K562 (cell line): ENCODE data around the gene HIVEP2. TPM values are rescaled to one million over a fixed set of nuclear protein-coding genes. Genes with fewer than 3 reads are reported as not detected.

Experiments used
- ATAC-seq: fragments of 200-7000 bp; cut with Tn5 transposase; 3 replicates; pipeline ENCODE4 v1.9.1; 2020; ENCODE audit warnings: moderate library complexity
- BruUV-seq: library from RNA; stranded (reverse); fragments of 400-500 nt; replicated peaks from 2 replicates; lab custom pipeline; 2021; lab: Mats Ljungman, UMichigan
- CTCF ChIA-PET: fragments of 300-600 bp; formaldehyde crosslinking; extraction: SDS; loops from one replicate; lab custom pipeline; 2021; ENCODE audit warnings: low intra/inter-chr PET ratio; lab: Yijun Ruan, JAX
- POLR2A ChIA-PET: fragments of 300-600, 350-650 bp; sonication (Branson Sonifier 250); formaldehyde crosslinking; extraction: SDS; loops from one replicate; lab custom pipeline; 2021; ENCODE audit warnings: antibody characterized with exemption, inconsistent platforms; lab: Yijun Ruan, JAX
- DNase-seq, 4 experiments: peaks; one replicate each; pipeline versions ENCODE4 v3.0.0 to v3.0.0-alpha.2; 2011 to 2018; ENCODE audit warnings: low spot score in 3 of 4, mixed read lengths in 3 of 4; ENCODE audit errors: extremely low read depth in 1 of 4
- FAIRE-seq: peaks from 2 replicates; lab custom pipeline; 2011; peaks lifted over from hg19 to GRCh38; lab: Jason Lieb, UNC
- H2AFZ ChIP-seq: 2 replicates; pipeline ENCODE4 v1.6.0; 2011; ENCODE audit warnings: low read depth, low read length, control low read depth, inconsistent platforms
- H3K27ac ChIP-seq: fragments of 200-600 bp; 3 replicates; pipeline ENCODE4 v1.8.0; 2011; ENCODE audit warnings: low read depth, mild to moderate bottlenecking, control low read depth, inconsistent platforms, low read length, moderate library complexity, mixed read lengths; ENCODE audit errors: extremely low read depth
- H3K27me3 ChIP-seq, 2 experiments: fragments of 300-600 bp in 1 of 2; 2 replicates in 1 of 2; 3 replicates in 1 of 2; pipeline versions ENCODE4 v1.6.0 to v1.8.0; 2011; ENCODE audit warnings: inconsistent platforms in 2 of 2, low read length in 2 of 2, mild to moderate bottlenecking in 1 of 2, mixed read lengths in 1 of 2, moderate library complexity in 1 of 2; ENCODE audit not compliant: control insufficient read depth in 2 of 2, insufficient read depth in 2 of 2
- H3K36me3 ChIP-seq: fragments of 300-600 bp; 3 replicates; pipeline ENCODE4 v1.8.0; 2011; ENCODE audit warnings: mild to moderate bottlenecking, low read length, inconsistent platforms; ENCODE audit not compliant: control insufficient read depth, insufficient read depth
- H3K4me1 ChIP-seq, 2 experiments: fragments of 200-600 bp in 1 of 2; replicated peaks in 1 of 2; 2 replicates in 1 of 2; 3 replicates in 1 of 2; pipeline versions ENCODE4 v1.5.1 to v1.8.0; 2011; ENCODE audit warnings: inconsistent platforms in 2 of 2, low read length in 2 of 2, mild to moderate bottlenecking in 1 of 2, mixed read lengths in 1 of 2, moderate library complexity in 1 of 2; ENCODE audit not compliant: control insufficient read depth in 2 of 2, insufficient read depth in 2 of 2
- H3K4me2 ChIP-seq: 2 replicates; pipeline ENCODE4 v1.6.1; 2011; ENCODE audit warnings: low read length, control low read depth, inconsistent platforms, mixed read lengths; ENCODE audit not compliant: insufficient read depth
- H3K4me3 ChIP-seq: fragments of 200-600 bp; sonication (generic), shearing (Covaris generic); 2 replicates; pipeline ENCODE4 v1.5.1; 2016; ENCODE audit warnings: control low read depth, inconsistent platforms
- H3K79me2 ChIP-seq: fragments of 200-600 bp; 3 replicates; pipeline ENCODE4 v1.8.0; 2011; ENCODE audit warnings: low read length, inconsistent platforms; ENCODE audit not compliant: control insufficient read depth, insufficient read depth
- H3K9ac ChIP-seq, 2 experiments: 2 replicates each; pipeline versions ENCODE4 v1.6.0 to v1.6.1; 2011; ENCODE audit warnings: low read depth in 2 of 2, low read length in 2 of 2, control low read depth in 1 of 2, inconsistent platforms in 1 of 2, mild to moderate bottlenecking in 1 of 2, mixed read lengths in 1 of 2; ENCODE audit not compliant: insufficient read depth in 1 of 2
- H3K9me1 ChIP-seq: one replicate; pipeline ENCODE4 v1.6.0; 2011; ENCODE audit warnings: inconsistent platforms, mild to moderate bottlenecking, low read length, moderate library complexity; ENCODE audit not compliant: control insufficient read depth, insufficient read depth
- H3K9me3 ChIP-seq: replicated peaks from 2 replicates; pipeline ENCODE4 v1.5.1; 2011; ENCODE audit warnings: low read depth, low read length, inconsistent platforms; ENCODE audit not compliant: control insufficient read depth, insufficient read depth
- H4K20me1 ChIP-seq: replicated peaks from 2 replicates; pipeline ENCODE4 v1.6.1; 2011; ENCODE audit warnings: low read length, inconsistent platforms, mixed read lengths; ENCODE audit not compliant: control insufficient read depth, insufficient read depth
- CBX3 ChIP-seq, 2 experiments: IDR thresholded peaks; 1 replicate in 1 of 2; 2 replicates in 1 of 2; pipeline ENCODE4 v1.6.1; 2012; ENCODE audit warnings: inconsistent platforms in 2 of 2, low read length in 2 of 2, borderline replicate concordance in 1 of 2, control low read depth in 1 of 2
- CHD2 ChIP-seq: IDR thresholded peaks from 2 replicates; pipeline ENCODE4 v1.6.1; 2011; ENCODE audit warnings: low read depth, low read length
- IRF2 ChIP-seq: sonication (generic); formaldehyde crosslinking; IDR thresholded peaks from 2 replicates; pipeline ENCODE4 v1.8.1; 2022; ENCODE audit warnings: mild to moderate bottlenecking, missing genetic modification reagents
- NFRKB ChIP-seq: fragments of 450-650 bp; IDR thresholded peaks from 2 replicates; pipeline ENCODE4 v1.6.1; 2016; ENCODE audit warnings: low read depth
- STAT5A ChIP-seq: IDR thresholded peaks from 2 replicates; pipeline ENCODE4 v1.6.1; 2012; ENCODE audit warnings: low read length, inconsistent platforms, borderline replicate concordance
- WGBS: fragments of 100-300 bp; shearing (Covaris generic); methylation state at CpG from one replicate; pipeline ENCODE4 v1.1.6; 2016; ENCODE audit warnings: low coverage, mixed read lengths; ENCODE audit not compliant: insufficient coverage; ENCODE audit errors: missing lambda C conversion rate; 5-methylcytosine and 5-hydroxymethylcytosine counted together
- in situ Hi-C: fragments of 300-500 bp; cut with MboI; formaldehyde crosslinking; loops from 4 replicates; pipeline ENCODE4 v1.15.0; 2018; ENCODE audit warnings: inconsistent platforms, mixed read lengths
- intact Hi-C: fragments of 100-400 bp; cut with micrococcal nuclease; formaldehyde crosslinking; loops from 2 replicates; pipeline ENCODE4 v1.14.2; 2022
- polyA plus RNA-seq, 8 experiments: library from polyadenylated mRNA; depleted of rRNA in 4 of 8; stranded (reverse) in 5 of 8; unstranded in 3 of 8; fragments of >200 nt; fragmentation: Nextera tagmentation in 2 of 8; fragmentation: Illumina TruSeq in 1 of 8; extraction: Ambion mirVana in 2 of 8; extraction: Trizol in 1 of 8; gene quantifications; 2 replicates each; pipeline versions ENCODE4 v1.2.1 to v1.2.3, GENCODE V29; 2011 to 2014; ENCODE audit warnings: inconsistent platforms in 1 of 8, missing spikeins in 1 of 8
- total RNA-seq, 7 experiments: library from RNA; depleted of rRNA in 6 of 7; stranded (reverse); fragments of >200 nt in 6 of 7; fragmentation: Illumina TruSeq in 2 of 7; extraction: Trizol in 2 of 7; gene quantifications; 2 replicates each; pipeline versions ENCODE4 v1.2.1 to v1.2.3, GENCODE V29; 2011 to 2021; ENCODE audit warnings: low replicate concordance in 1 of 7
- TF ChIP-seq, protein P1 (sequence below): fragments of 450-650 bp; IDR thresholded peaks from 2 replicates; pipeline ENCODE4 v1.6.1; 2016; ENCODE audit warnings: mild to moderate bottlenecking

HIVEP2 gene
- total and polyA plus RNA-seq, 9 of the 15 experiments (the other 6 are each of a cell fraction or from before 2014, with no cell fraction given), result under 0.01 to 1.2 (median 0.31) TPM

DNA sequence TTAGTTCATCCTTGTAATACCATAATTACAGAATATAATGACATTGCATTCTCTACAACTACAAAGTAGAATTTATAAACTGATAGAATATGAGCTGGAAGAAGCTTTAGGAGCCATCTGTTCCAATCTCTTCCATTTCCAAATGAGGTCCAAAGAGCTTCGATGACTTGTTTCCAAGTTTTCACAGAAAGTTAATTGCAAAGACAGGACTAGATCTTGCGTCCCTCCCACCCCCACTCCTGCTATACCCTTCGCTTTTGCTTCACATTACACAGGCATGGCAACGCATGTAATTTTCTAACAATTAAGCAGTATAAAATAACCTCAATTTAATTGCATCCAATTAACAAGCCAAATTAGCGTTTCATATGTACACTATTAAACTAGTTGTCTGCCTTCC, 7.0 kb downstream of the HIVEP2 start:
- ATAC-seq (no peak), DNase-seq (no peak), FAIRE-seq (no peak)
- in situ Hi-C loops (no loop called here), intact Hi-C loops (no loop called here)
- H3K4me3 ChIP-seq, result no peak overlapping the region
- H3K36me3 ChIP-seq, result no peaks in the 10 kb centered on the region
- 4% methylated on average over 5 of the region's 5 CpGs for WGBS
- no TSS peak for BruUV-seq
- H3K9ac ChIP-seq, result no peak overlapping the region
- H3K4me1 ChIP-seq, result no peaks in the 10 kb centered on the region
- no peaks in the 10 kb centered on the region for H3K9me1 ChIP-seq
- POLR2A ChIA-PET, result no interaction called here
- H3K4me2 ChIP-seq, result no peak overlapping the region
- H3K27me3 ChIP-seq, result no peaks in the 10 kb centered on the region; a peak in 3 of 5 replicates
- no peaks in the 10 kb centered on the region for H3K79me2 ChIP-seq
- no peak overlapping the region for H3K27ac ChIP-seq
- no peak for TF ChIP-seq IRF2 (CRISPR knock-in tag)
- no peak for TF ChIP-seq NFRKB
- TF ChIP-seq, all 486 proteins: peak for 0
- Histone ChIP-seq H4K20me1 (no peaks in the 10 kb centered on the region), H2AFZ (no peak overlapping the region), H3K9me3 (no peaks in the 10 kb centered on the region)
- CTCF ChIA-PET, result no interaction called here

- ChIA-PET CTCF (no interaction called here), POLR2A (no interaction called here)
- H3K4me2 ChIP-seq, result no peak overlapping the region
- H4K20me1 ChIP-seq, result no peaks in the 10 kb centered on the region
- H3K9ac ChIP-seq, result no peak overlapping the region
- DNase-seq, result no peak
- H3K9me3 ChIP-seq, result no peaks in the 10 kb centered on the region
- H3K4me1 ChIP-seq, result no peaks in the 10 kb centered on the region
- TF ChIP-seq CBX3 (IDR thresholded peaks at IDR 0.05; ENCODE audit: borderline replicate concordance in 1 of 2, low read length in 2 of 2) (no peak), STAT5A (no peak), CHD2 (no peak)
- TF ChIP-seq, protein P1, sequence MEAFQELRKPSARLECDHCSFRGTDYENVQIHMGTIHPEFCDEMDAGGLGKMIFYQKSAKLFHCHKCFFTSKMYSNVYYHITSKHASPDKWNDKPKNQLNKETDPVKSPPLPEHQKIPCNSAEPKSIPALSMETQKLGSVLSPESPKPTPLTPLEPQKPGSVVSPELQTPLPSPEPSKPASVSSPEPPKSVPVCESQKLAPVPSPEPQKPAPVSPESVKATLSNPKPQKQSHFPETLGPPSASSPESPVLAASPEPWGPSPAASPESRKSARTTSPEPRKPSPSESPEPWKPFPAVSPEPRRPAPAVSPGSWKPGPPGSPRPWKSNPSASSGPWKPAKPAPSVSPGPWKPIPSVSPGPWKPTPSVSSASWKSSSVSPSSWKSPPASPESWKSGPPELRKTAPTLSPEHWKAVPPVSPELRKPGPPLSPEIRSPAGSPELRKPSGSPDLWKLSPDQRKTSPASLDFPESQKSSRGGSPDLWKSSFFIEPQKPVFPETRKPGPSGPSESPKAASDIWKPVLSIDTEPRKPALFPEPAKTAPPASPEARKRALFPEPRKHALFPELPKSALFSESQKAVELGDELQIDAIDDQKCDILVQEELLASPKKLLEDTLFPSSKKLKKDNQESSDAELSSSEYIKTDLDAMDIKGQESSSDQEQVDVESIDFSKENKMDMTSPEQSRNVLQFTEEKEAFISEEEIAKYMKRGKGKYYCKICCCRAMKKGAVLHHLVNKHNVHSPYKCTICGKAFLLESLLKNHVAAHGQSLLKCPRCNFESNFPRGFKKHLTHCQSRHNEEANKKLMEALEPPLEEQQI, result no peak
- no peaks in the 10 kb centered on the region for H3K9me1 ChIP-seq
- in situ Hi-C loops, result no loop called here
- H3K4me3 ChIP-seq, result no peak overlapping the region
- H3K36me3 ChIP-seq, result no peaks in the 10 kb centered on the region
- no peaks in the 10 kb centered on the region; a peak in 2 of 5 replicates for H3K27me3 ChIP-seq
- intact Hi-C loops, result no loop called here
- no peak for FAIRE-seq
- H2AFZ ChIP-seq, result no peak overlapping the region
- H3K27ac ChIP-seq, result no peak overlapping the region
- ATAC-seq, result no peak
- H3K79me2 ChIP-seq, result no peaks in the 10 kb centered on the region
- WGBS, result 24% methylated on average over 15 of the region's 21 CpGs
- no TSS peak for BruUV-seq
These were observed 9.1 kb downstream of the HIVEP2 start for GRCh38 chr6:142935553-142936517.
